Measurements from ENCODE around the gene OSBPL3.

DNA sequence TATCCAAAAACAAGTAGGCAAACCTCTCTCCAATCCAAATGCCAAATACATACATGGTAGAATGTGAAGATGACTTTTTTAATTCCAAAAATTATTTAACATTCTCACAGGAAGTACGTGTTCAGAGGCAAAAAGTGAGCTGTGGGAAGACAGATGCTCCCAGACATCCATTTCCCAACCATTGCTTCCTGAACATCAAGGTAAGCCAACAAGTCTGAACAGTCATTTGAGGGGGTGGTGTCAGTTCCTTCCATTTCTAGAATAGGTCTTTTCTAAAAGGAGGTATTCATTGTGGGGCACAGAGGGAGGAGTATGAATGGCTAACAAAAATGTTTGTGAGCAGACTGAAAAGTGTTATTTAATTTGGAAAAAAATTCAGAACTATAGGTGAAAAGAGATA, 49.1 kb downstream of the OSBPL3 start:
- TF ChIP-seq YY1 (IDR thresholded peaks at IDR 0.05; ENCODE audit: extremely low read depth, insufficient replicate concordance, low read depth, low read length) (no peak), POLR2A (IDR thresholded peaks at IDR 0.05; ENCODE audit: borderline replicate concordance, extremely low read depth, insufficient read depth, insufficient read length) (no peak), SRF (IDR thresholded peaks at IDR 0.05; ENCODE audit: low read depth) (no peak), FOSL1 (IDR thresholded peaks at IDR 0.05; ENCODE audit: low read depth) (no peak), JUND (IDR thresholded peaks at IDR 0.05) (no peak), POLR2AphosphoS5 (IDR thresholded peaks at IDR 0.05; ENCODE audit: low read depth, low read length) (no peak), RAD21 (IDR thresholded peaks at IDR 0.05; ENCODE audit: low read depth) (no peak), ZFX (IDR thresholded peaks at IDR 0.05) (no peak), EZH2 (IDR thresholded peaks at IDR 0.05) (no peak)
- TF ChIP-seq, protein P1, sequence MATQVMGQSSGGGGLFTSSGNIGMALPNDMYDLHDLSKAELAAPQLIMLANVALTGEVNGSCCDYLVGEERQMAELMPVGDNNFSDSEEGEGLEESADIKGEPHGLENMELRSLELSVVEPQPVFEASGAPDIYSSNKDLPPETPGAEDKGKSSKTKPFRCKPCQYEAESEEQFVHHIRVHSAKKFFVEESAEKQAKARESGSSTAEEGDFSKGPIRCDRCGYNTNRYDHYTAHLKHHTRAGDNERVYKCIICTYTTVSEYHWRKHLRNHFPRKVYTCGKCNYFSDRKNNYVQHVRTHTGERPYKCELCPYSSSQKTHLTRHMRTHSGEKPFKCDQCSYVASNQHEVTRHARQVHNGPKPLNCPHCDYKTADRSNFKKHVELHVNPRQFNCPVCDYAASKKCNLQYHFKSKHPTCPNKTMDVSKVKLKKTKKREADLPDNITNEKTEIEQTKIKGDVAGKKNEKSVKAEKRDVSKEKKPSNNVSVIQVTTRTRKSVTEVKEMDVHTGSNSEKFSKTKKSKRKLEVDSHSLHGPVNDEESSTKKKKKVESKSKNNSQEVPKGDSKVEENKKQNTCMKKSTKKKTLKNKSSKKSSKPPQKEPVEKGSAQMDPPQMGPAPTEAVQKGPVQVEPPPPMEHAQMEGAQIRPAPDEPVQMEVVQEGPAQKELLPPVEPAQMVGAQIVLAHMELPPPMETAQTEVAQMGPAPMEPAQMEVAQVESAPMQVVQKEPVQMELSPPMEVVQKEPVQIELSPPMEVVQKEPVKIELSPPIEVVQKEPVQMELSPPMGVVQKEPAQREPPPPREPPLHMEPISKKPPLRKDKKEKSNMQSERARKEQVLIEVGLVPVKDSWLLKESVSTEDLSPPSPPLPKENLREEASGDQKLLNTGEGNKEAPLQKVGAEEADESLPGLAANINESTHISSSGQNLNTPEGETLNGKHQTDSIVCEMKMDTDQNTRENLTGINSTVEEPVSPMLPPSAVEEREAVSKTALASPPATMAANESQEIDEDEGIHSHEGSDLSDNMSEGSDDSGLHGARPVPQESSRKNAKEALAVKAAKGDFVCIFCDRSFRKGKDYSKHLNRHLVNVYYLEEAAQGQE (IDR thresholded peaks at IDR 0.05; ENCODE audit: low read depth), result no peak
- TF ChIP-seq, protein P2, sequence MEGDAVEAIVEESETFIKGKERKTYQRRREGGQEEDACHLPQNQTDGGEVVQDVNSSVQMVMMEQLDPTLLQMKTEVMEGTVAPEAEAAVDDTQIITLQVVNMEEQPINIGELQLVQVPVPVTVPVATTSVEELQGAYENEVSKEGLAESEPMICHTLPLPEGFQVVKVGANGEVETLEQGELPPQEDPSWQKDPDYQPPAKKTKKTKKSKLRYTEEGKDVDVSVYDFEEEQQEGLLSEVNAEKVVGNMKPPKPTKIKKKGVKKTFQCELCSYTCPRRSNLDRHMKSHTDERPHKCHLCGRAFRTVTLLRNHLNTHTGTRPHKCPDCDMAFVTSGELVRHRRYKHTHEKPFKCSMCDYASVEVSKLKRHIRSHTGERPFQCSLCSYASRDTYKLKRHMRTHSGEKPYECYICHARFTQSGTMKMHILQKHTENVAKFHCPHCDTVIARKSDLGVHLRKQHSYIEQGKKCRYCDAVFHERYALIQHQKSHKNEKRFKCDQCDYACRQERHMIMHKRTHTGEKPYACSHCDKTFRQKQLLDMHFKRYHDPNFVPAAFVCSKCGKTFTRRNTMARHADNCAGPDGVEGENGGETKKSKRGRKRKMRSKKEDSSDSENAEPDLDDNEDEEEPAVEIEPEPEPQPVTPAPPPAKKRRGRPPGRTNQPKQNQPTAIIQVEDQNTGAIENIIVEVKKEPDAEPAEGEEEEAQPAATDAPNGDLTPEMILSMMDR (IDR thresholded peaks at IDR 0.05 in 2 of 3, conservative IDR thresholded peaks at IDR 0.05 in 1 of 3; ENCODE audit: borderline replicate concordance in 1 of 3, insufficient read depth in 1 of 3, low read depth in 2 of 3, low read length in 2 of 3), result no peak
- TF ChIP-seq, protein P3, sequence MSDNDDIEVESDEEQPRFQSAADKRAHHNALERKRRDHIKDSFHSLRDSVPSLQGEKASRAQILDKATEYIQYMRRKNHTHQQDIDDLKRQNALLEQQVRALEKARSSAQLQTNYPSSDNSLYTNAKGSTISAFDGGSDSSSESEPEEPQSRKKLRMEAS (IDR thresholded peaks at IDR 0.05), result no peak

Measured in HCT116 (cell line).